ENCODE results near the gene DAPK1. TPM values are rescaled to one million over a fixed set of nuclear protein-coding genes. Genes with fewer than 3 reads are reported as not detected.

DAPK1 gene
- total RNA-seq, 1 donor: 8.6 TPM

DNA sequence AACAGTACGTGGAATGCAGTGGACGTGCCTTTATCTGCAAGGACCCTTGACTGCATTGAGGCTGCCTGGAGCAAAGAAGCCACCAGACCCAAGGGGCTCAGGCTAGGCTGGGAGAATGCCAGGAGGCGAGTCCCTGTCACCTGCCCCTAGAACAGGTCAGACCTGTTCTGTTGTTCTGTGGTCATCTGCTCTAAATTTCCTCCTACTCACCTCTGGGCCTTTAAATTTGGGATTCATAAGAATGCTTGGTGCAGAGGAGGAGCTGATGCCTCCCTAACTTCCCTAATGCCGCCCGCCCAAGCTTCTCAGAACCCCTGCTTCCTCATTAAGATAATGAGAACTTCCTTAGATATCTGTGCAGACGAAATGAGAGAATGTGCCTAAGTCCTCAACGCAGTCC is 32.0 kb downstream of the DAPK1 start:
- no peak for DNase-seq (ENCODE audit: low read depth)
- TF ChIP-seq, protein P1, sequence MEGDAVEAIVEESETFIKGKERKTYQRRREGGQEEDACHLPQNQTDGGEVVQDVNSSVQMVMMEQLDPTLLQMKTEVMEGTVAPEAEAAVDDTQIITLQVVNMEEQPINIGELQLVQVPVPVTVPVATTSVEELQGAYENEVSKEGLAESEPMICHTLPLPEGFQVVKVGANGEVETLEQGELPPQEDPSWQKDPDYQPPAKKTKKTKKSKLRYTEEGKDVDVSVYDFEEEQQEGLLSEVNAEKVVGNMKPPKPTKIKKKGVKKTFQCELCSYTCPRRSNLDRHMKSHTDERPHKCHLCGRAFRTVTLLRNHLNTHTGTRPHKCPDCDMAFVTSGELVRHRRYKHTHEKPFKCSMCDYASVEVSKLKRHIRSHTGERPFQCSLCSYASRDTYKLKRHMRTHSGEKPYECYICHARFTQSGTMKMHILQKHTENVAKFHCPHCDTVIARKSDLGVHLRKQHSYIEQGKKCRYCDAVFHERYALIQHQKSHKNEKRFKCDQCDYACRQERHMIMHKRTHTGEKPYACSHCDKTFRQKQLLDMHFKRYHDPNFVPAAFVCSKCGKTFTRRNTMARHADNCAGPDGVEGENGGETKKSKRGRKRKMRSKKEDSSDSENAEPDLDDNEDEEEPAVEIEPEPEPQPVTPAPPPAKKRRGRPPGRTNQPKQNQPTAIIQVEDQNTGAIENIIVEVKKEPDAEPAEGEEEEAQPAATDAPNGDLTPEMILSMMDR (IDR thresholded peaks at IDR 0.05; ENCODE audit: insufficient read depth, low read depth, low read length): no peak
- H3K4me3 ChIP-seq (ENCODE audit: low read depth, low read length): no peak overlapping the region

DNA sequence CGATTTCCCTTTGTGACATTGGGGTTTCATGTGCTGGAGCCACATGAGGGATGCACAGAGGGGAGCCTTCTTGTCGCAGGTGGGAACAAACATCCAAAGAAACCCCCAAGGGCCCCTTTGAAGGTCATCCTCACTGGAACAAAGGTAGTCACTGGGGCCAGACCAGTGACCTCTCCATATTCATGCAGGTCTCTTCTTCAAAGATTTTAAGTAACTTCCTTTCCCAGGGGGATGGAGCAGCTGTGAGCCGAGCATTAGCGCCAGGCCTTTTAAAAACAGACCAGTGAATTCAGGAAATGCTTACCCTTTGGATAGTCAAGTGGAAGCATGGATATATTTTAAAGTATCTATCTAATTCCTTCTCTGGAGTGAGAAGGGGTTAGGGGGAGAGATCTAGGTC is 33.0 kb downstream of the DAPK1 start:
- TF ChIP-seq, protein P1 (IDR thresholded peaks at IDR 0.05; ENCODE audit: insufficient read depth, low read depth, low read length): no peak
- no peak for DNase-seq (ENCODE audit: low read depth)
- no peak overlapping the region for H3K4me3 ChIP-seq (ENCODE audit: low read depth, low read length)

DNA sequence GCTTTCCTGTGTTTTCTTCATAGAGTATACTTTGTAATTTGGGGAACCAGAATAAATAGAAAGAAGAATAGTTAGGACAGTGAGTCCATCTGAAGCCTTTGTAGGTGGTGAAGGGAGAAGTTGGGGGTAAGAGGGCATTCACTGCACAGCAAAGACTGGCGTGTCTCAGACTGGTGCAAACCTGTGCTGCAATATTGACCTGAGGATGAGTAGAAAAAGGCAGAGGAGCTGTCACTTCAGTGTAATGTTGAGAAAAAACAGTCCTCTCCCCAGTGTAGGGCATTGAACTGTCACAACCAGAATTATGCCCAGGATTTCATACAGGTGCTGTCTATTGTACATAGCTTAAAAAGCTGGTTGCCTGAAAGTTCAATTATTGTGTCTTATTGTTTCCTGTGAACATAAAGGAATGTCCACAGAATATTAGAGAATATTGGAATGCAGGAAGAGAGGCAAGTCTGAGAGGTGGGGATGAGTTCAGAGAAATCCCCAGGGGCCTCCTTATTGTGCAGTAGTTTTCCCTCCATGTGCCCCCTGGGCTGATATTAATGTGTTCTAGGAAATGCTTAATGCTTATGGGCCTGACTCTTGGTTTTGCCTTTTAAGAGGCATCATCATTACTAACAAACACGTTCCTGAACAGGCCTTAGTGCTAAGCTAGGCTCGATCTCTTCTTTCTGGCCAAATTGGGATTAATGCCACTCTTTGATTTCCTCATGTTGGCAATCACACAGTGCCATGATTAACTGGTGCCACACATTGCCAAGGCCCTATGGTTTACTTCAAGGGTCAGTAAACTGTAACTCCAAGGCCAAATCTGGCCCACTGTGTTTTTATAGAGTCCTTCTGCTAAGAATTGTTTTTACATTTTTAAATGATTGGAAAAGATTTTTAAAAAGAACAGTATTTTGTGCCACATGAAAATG is 34.0 kb downstream of the DAPK1 start:
- TF ChIP-seq, protein P1 (IDR thresholded peaks at IDR 0.05; ENCODE audit: insufficient read depth, low read depth, low read length): no peak
- no peak overlapping the region for H3K4me3 ChIP-seq (ENCODE audit: low read depth, low read length)
- DNase-seq (ENCODE audit: low read depth): no peak

DNA sequence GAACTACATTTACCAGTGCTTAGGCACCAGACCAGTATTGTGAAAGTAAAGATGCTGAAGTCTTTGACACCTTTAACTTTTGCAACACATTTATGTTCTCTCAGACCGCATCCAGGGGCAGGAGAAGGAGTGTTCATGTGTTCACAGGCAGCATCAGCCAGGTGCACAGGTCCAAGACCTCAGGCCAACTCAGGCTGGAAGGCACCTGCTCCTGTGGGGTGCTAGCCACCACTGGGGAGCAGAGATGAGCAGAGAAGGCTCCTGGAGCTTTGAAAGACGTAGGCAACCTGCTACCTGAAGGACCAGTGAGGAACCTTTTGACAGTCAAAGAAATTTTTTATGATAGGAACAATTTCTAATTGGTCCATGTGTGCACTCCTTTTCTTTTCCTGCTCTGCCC is 35.6 kb downstream of the DAPK1 start:
- no peak for DNase-seq (ENCODE audit: low read depth)
- TF ChIP-seq, protein P1 (IDR thresholded peaks at IDR 0.05; ENCODE audit: insufficient read depth, low read depth, low read length): no peak
- no peak overlapping the region for H3K4me3 ChIP-seq (ENCODE audit: low read depth, low read length)

DNA sequence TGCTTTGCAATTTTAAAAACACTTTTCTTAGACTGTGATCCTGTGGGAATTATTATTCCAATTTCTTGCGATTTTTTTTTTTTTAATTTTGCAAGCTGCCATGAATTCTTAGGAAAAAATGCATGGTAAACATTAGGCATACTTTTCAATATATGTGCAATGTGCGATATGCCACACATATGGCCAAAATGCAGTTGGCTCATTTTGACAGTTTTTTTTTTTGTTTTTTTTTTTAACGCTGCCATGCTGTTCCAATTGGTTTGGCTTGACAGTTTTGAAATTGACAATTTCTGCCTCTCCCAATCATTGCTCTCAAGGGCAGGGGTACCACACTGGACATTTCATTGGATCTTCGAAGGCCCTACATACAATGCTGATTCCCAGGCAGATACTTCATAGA is 36.4 kb downstream of the DAPK1 start:
- DNase-seq (ENCODE audit: low read depth): no peak
- no peak overlapping the region for H3K4me3 ChIP-seq (ENCODE audit: low read depth, low read length)
- TF ChIP-seq, protein P1 (IDR thresholded peaks at IDR 0.05; ENCODE audit: insufficient read depth, low read depth, low read length): no peak

DNA sequence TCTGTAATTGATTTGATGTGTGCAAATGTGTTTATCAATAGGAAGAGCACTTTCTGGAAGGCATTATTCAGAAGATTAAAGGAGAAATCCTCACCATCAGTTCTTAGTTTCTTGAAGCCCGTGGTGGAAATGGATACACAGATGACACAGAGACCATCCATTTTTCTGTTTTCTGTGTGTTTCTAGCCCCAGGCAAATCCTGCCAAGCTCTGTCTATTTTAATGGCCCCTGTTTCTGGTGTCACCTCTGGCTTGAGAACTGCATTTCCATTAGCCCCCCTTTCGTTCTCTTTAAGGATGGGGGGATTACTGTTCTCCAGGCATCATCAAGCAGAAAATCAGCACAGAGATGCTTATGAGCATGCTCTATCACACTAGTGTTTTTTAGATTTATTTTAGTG is 37.3 kb downstream of the DAPK1 start:
- DNase-seq (ENCODE audit: low read depth): no peak
- TF ChIP-seq, protein P1 (IDR thresholded peaks at IDR 0.05; ENCODE audit: insufficient read depth, low read depth, low read length): no peak

More for the DNA sequence above, 37.3 kb downstream of the DAPK1 start:
- H3K4me3 ChIP-seq (ENCODE audit: low read depth, low read length): no peak overlapping the region
